ENCODE measurements around the gene CFAP300.

GRCh38 chr11:102108734-102109440 is 61.6 kb downstream of the CFAP300 start:
- TF ChIP-seq POLR2AphosphoS5 (IDR thresholded peaks at IDR 0.05; ENCODE audit: low read depth, low read length) (no peak), POLR2A (IDR thresholded peaks at IDR 0.05; ENCODE audit: low read depth, low read length) (no peak)
